ENCODE results near the gene ACAA1. TPM values are rescaled to one million over a fixed set of nuclear protein-coding genes. Genes with fewer than 3 reads are reported as not detected.

Gene ACAA1
- total and polyA plus RNA-seq, 2 experiments from 2014 or later: 141 to 250 TPM

- H4K20me1 ChIP-seq (ENCODE audit: insufficient read depth, poor library complexity, severe bottlenecking): peaks cover 9% of the 10 kb centered on the region
- 94% methylated on average over 9 of the region's 9 CpGs for WGBS (ENCODE audit: low lambda C conversion rate, missing lambda C conversion rate)
- no peaks in the 10 kb centered on the region for H3K9me3 ChIP-seq (ENCODE audit: low read depth)
- TF ChIP-seq EZH2phosphoT487 (IDR thresholded peaks at IDR 0.05; ENCODE audit: low read depth, severe bottlenecking, unreplicated experiment) (no peak), CTCF (IDR thresholded peaks at IDR 0.05; ENCODE audit: poor library complexity) (no peak), EZH2 (IDR thresholded peaks at IDR 0.05; ENCODE audit: borderline replicate concordance) (no peak)
- no peak overlapping the region for H2AFZ ChIP-seq
- H3K27ac ChIP-seq: no peak overlapping the region
- H3K36me3 ChIP-seq (replicated peaks; ENCODE audit: insufficient read depth, low read depth): no peaks in the 10 kb centered on the region
- H3K4me1 ChIP-seq (ENCODE audit: insufficient read depth): no peaks in the 10 kb centered on the region
- H3K27me3 ChIP-seq: no peaks in the 10 kb centered on the region
- no peaks in the 10 kb centered on the region for H3K9me2 ChIP-seq (replicated peaks; ENCODE audit: insufficient read depth)
- H3K4me2 ChIP-seq: no peak overlapping the region
- peaks cover 3% of the 10 kb centered on the region for H3K79me2 ChIP-seq
- no peak overlapping the region for H3K4me3 ChIP-seq
- DNase-seq (ENCODE audit: low spot score): no peak
These were observed 14.1 kb downstream of the ACAA1 start for GRCh38 chr3:38122712-38123290.

- DNase-seq (ENCODE audit: low spot score): no peak
- H3K79me2 ChIP-seq: no peaks in the 10 kb centered on the region
- TF ChIP-seq CTCF (IDR thresholded peaks at IDR 0.05; ENCODE audit: poor library complexity) (no peak), EZH2phosphoT487 (IDR thresholded peaks at IDR 0.05; ENCODE audit: low read depth, severe bottlenecking, unreplicated experiment) (no peak), EZH2 (IDR thresholded peaks at IDR 0.05; ENCODE audit: borderline replicate concordance) (no peak)
- H3K27me3 ChIP-seq: no peaks in the 10 kb centered on the region
- no peak overlapping the region for H3K4me2 ChIP-seq
- WGBS (ENCODE audit: low lambda C conversion rate, missing lambda C conversion rate): 97% methylated on average over 12 of the region's 13 CpGs
- H3K4me3 ChIP-seq: no peak overlapping the region
- H3K9me3 ChIP-seq (ENCODE audit: low read depth): no peaks in the 10 kb centered on the region
- no peak overlapping the region for H3K27ac ChIP-seq
- H3K4me1 ChIP-seq (ENCODE audit: insufficient read depth): no peaks in the 10 kb centered on the region
- H3K9me2 ChIP-seq (replicated peaks; ENCODE audit: insufficient read depth): no peaks in the 10 kb centered on the region
- peaks cover 9% of the 10 kb centered on the region for H4K20me1 ChIP-seq (ENCODE audit: insufficient read depth, poor library complexity, severe bottlenecking)
- no peaks in the 10 kb centered on the region for H3K36me3 ChIP-seq (replicated peaks; ENCODE audit: insufficient read depth, low read depth)
- H2AFZ ChIP-seq: no peak overlapping the region
These were observed 15.0 kb downstream of the ACAA1 start for GRCh38 chr3:38121832-38122461.

DNA sequence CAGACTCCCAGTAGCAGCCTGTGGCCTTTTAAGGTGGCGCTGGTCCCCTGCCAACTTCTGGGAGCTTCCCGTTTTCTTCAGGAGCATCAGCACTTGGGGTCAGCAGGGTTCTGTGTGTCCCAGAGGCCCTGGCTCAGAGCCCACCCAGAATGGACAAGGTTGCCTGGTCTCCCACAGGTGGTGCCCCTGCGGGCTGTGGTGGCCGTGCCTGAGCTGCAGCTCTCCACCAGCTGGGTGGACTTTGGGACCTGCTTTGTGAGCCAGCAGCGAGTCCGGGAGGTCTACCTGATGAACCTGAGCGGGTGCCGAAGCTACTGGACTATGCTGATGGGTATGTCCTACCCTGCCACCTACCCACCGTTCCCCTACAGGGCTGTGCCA, 15.5 kb downstream of the ACAA1 start:
- H3K36me3 ChIP-seq (replicated peaks; ENCODE audit: insufficient read depth, low read depth): no peaks in the 10 kb centered on the region
- no peak overlapping the region for H3K4me2 ChIP-seq
- H3K4me3 ChIP-seq: no peak overlapping the region
- H3K4me1 ChIP-seq (ENCODE audit: insufficient read depth): no peaks in the 10 kb centered on the region
- H2AFZ ChIP-seq: no peak overlapping the region
- H3K79me2 ChIP-seq: no peaks in the 10 kb centered on the region
- H3K27ac ChIP-seq: no peak overlapping the region
- TF ChIP-seq EZH2 (IDR thresholded peaks at IDR 0.05; ENCODE audit: borderline replicate concordance) (no peak), EZH2phosphoT487 (IDR thresholded peaks at IDR 0.05; ENCODE audit: low read depth, severe bottlenecking, unreplicated experiment) (no peak), CTCF (IDR thresholded peaks at IDR 0.05; ENCODE audit: poor library complexity) (no peak)
- H3K9me3 ChIP-seq (ENCODE audit: low read depth): no peaks in the 10 kb centered on the region
- DNase-seq (ENCODE audit: low spot score): no peak
- H4K20me1 ChIP-seq (ENCODE audit: insufficient read depth, poor library complexity, severe bottlenecking): peaks cover 9% of the 10 kb centered on the region
- WGBS (ENCODE audit: low lambda C conversion rate, missing lambda C conversion rate): 91% methylated on average over 9 of the region's 9 CpGs
- no peaks in the 10 kb centered on the region for H3K9me2 ChIP-seq (replicated peaks; ENCODE audit: insufficient read depth)
- H3K27me3 ChIP-seq: no peaks in the 10 kb centered on the region
